HCT116 (cell line): Measurements from ENCODE around the gene IFITM2. TPM values are rescaled to one million over a fixed set of nuclear protein-coding genes. Genes with fewer than 3 reads are reported as not detected.

Experiments
- ATAC-seq: fragments of 200-7000 bp; cut with Tn5 transposase; 2 replicates; pipeline ENCODE4 v1.9.1; 2020; ENCODE audit warnings: mild to moderate bottlenecking, moderate library complexity
- BruUV-seq: library from RNA; stranded (reverse); fragments of 400-500 nt; replicated peaks from 2 replicates; lab custom pipeline; 2021; lab: Mats Ljungman, UMichigan
- CTCF ChIA-PET: fragments of 300-600 bp; sonication (Branson Sonifier 250); formaldehyde crosslinking; loops from one replicate; lab custom pipeline; 2021; ENCODE audit warnings: antibody characterized with exemption; lab: Charles Lee
- POLR2A ChIA-PET: fragments of 300-600, 350-600 bp; sonication (Branson Sonifier 250); formaldehyde crosslinking; loops from one replicate; lab custom pipeline; 2021; ENCODE audit warnings: antibody characterized with exemption; lab: Charles Lee
- RAD21 ChIA-PET, 2 experiments: fragments of 300-600 bp; sonication (Branson Sonifier 250); formaldehyde crosslinking; loops; one replicate each; lab custom pipeline; 2023; ENCODE audit warnings: low total read pairs in 2 of 2; ENCODE audit not compliant: uncharacterized antibody in 2 of 2, unreplicated experiment in 2 of 2, low non-redundant PET in 1 of 2; lab: Charles Lee
- DNase-seq: peaks from one replicate; pipeline ENCODE4 v3.0.0-alpha.2; 2010; ENCODE audit warnings: low read depth, low spot score
- H2AFZ ChIP-seq: fragments of 200-600 bp; shearing (Covaris generic), sonication (generic); 2 replicates; pipeline ENCODE4 v1.6.1; 2017; ENCODE audit warnings: low read depth, mixed run types, mixed read lengths, antibody characterized with exemption, low read length; ENCODE audit not compliant: poor library complexity, severe bottlenecking
- H3K27ac ChIP-seq: 2 replicates; pipeline ENCODE4 v1.5.1; 2012; ENCODE audit warnings: low read depth, low read length
- H3K27me3 ChIP-seq: fragments of 200-600 bp; sonication (generic); 2 replicates; pipeline ENCODE4 v1.6.1; 2016; ENCODE audit warnings: mixed run types, low read length, mixed read lengths; ENCODE audit not compliant: insufficient read depth
- H3K36me3 ChIP-seq, 2 experiments: fragments of 200-500 bp in 1 of 2; fragments of 200-600 bp in 1 of 2; sonication (Bioruptor generic) in 1 of 2; sonication (generic) in 1 of 2; 2 replicates each; pipeline versions ENCODE4 v1.5.1 to v1.6.1; 2014 to 2016; ENCODE audit warnings: low read length in 2 of 2, inconsistent platforms in 1 of 2, mixed read lengths in 1 of 2, mixed run types in 1 of 2; ENCODE audit not compliant: insufficient read depth in 2 of 2, control insufficient read depth in 1 of 2
- H3K4me1 ChIP-seq, 2 experiments: fragments of 200-600 bp in 1 of 2; sonication (generic) in 1 of 2; 2 replicates each; pipeline versions ENCODE4 v1.5.1 to v1.6.1; 2012 to 2017; ENCODE audit warnings: low read length in 2 of 2, inconsistent platforms in 1 of 2, mild to moderate bottlenecking in 1 of 2, mixed read lengths in 1 of 2, mixed run types in 1 of 2, moderate library complexity in 1 of 2; ENCODE audit not compliant: insufficient read depth in 2 of 2, control insufficient read depth in 1 of 2
- H3K4me2 ChIP-seq: fragments of 200-600 bp; sonication (generic); 2 replicates; pipeline ENCODE4 v1.6.1; 2017; ENCODE audit warnings: mixed run types, low read length, mixed read lengths
- H3K4me3 ChIP-seq, 2 experiments: fragments of 200-600 bp in 1 of 2; sonication (generic) in 1 of 2; replicated peaks in 1 of 2; 2 replicates each; pipeline ENCODE4 v1.5.1; 2011 to 2016; ENCODE audit warnings: low read length in 2 of 2, control low read depth in 1 of 2, low read depth in 1 of 2, mild to moderate bottlenecking in 1 of 2, mixed read lengths in 1 of 2, mixed run types in 1 of 2
- H3K79me2 ChIP-seq: fragments of 200-600 bp; sonication (generic); 2 replicates; pipeline ENCODE4 v1.6.1; 2017; ENCODE audit warnings: mild to moderate bottlenecking, mixed run types, low read length, moderate library complexity, mixed read lengths; ENCODE audit not compliant: insufficient read depth
- H3K9ac ChIP-seq: fragments of 200-600 bp; sonication (generic); 2 replicates; pipeline ENCODE4 v1.6.1; 2016; ENCODE audit warnings: low read length, mixed read lengths
- H3K9me2 ChIP-seq: fragments of 200-600 bp; sonication (generic), shearing (Covaris generic); 2 replicates; pipeline ENCODE4 v1.6.1; 2017; ENCODE audit warnings: mixed run types, mild to moderate bottlenecking, moderate library complexity; ENCODE audit not compliant: insufficient read depth
- H3K9me3 ChIP-seq, 2 experiments: fragments of 200-500 bp in 1 of 2; fragments of 200-600 bp in 1 of 2; sonication (Bioruptor generic) in 1 of 2; sonication (generic) in 1 of 2; 2 replicates each; pipeline ENCODE4 v1.6.1; 2014 to 2017; ENCODE audit warnings: low read length in 2 of 2, mixed read lengths in 2 of 2, inconsistent platforms in 1 of 2, low read depth in 1 of 2, mild to moderate bottlenecking in 1 of 2, mixed run types in 1 of 2, moderate library complexity in 1 of 2; ENCODE audit not compliant: control insufficient read depth in 1 of 2, insufficient read depth in 1 of 2
- H4K20me1 ChIP-seq: fragments of 200-600 bp; sonication (generic), shearing (Covaris generic); 2 replicates; pipeline ENCODE4 v1.6.1; 2017; ENCODE audit warnings: mixed run types, mild to moderate bottlenecking, moderate library complexity; ENCODE audit not compliant: insufficient read depth
- ATF3 ChIP-seq: IDR thresholded peaks from 2 replicates; pipeline ENCODE4 v1.6.1; 2012
- CEBPB ChIP-seq: IDR thresholded peaks from 2 replicates; pipeline ENCODE4 v1.6.1; 2012; ENCODE audit warnings: low read depth
- EGR1 ChIP-seq: IDR thresholded peaks from 2 replicates; pipeline ENCODE4 v1.6.1; 2012; ENCODE audit warnings: low read depth
- JUND ChIP-seq: IDR thresholded peaks from 2 replicates; pipeline ENCODE4 v1.6.1; 2012
- POLR2AphosphoS5 ChIP-seq: IDR thresholded peaks from 2 replicates; pipeline ENCODE4 v1.6.1; 2011; ENCODE audit warnings: mild to moderate bottlenecking, low read depth, low read length, moderate library complexity
- REST ChIP-seq: IDR thresholded peaks from 2 replicates; pipeline ENCODE4 v1.6.1; 2012; ENCODE audit warnings: low read depth
- SIN3A ChIP-seq: IDR thresholded peaks from 2 replicates; pipeline ENCODE4 v1.6.1; 2012; ENCODE audit warnings: low read depth
- YY1 ChIP-seq: IDR thresholded peaks from 2 replicates; pipeline ENCODE4 v1.6.1; 2011; ENCODE audit warnings: low read length, low read depth, moderate library complexity, mild to moderate bottlenecking; ENCODE audit not compliant: insufficient replicate concordance; ENCODE audit errors: extremely low read depth
- ZBTB33 ChIP-seq: IDR thresholded peaks from 2 replicates; pipeline ENCODE4 v1.6.1; 2011; ENCODE audit warnings: mild to moderate bottlenecking, low read length, moderate library complexity; ENCODE audit not compliant: insufficient replicate concordance; ENCODE audit errors: extremely low read depth
- ZNF274 ChIP-seq: fragments of 200-500 bp; sonication (Bioruptor generic); IDR thresholded peaks from 2 replicates; pipeline ENCODE4 v1.6.1; 2014; ENCODE audit warnings: mild to moderate bottlenecking, low read depth, low read length, inconsistent platforms
- intact Hi-C: fragments of 100-400 bp; cut with micrococcal nuclease; formaldehyde crosslinking; loops from 2 replicates; pipeline ENCODE4 v1.10.0; 2022
- total RNA-seq: library from RNA; stranded (reverse); gene quantifications from one replicate; pipeline ENCODE4 v1.2.1, GENCODE V29; 2021; ENCODE audit not compliant: unreplicated experiment

Gene IFITM2
- total RNA-seq, 1 experiment from 2014 or later = 106 TPM

- H3K79me2 ChIP-seq = no peaks in the 10 kb centered on the region
- H4K20me1 ChIP-seq = no peaks in the 10 kb centered on the region
- ChIA-PET POLR2A (no interaction called here), RAD21 (no interaction called here)
- H3K27ac ChIP-seq = no peak overlapping the region
- DNase-seq = no peak
- H3K9ac ChIP-seq = no peak overlapping the region
- no peaks in the 10 kb centered on the region; a peak in 1 of 4 replicates for H3K9me3 ChIP-seq
- intact Hi-C loops = no loop called here
- H3K27me3 ChIP-seq = no peaks in the 10 kb centered on the region
- no peak overlapping the region for H2AFZ ChIP-seq
- no peaks in the 10 kb centered on the region for H3K9me2 ChIP-seq
- peaks cover 0 to 7% of the 10 kb centered on the region in 2 experiments; a peak in 2 of 4 replicates for H3K4me1 ChIP-seq
- H3K4me2 ChIP-seq = no peak overlapping the region
- ATAC-seq = no peak
- BruUV-seq = no TSS peak
- H3K36me3 ChIP-seq = no peaks in the 10 kb centered on the region
- no peak for TF ChIP-seq EGR1
- TF ChIP-seq YY1 = no peak
- no peak for TF ChIP-seq ATF3
- no peak for TF ChIP-seq REST
- TF ChIP-seq SIN3A = no peak
- TF ChIP-seq CEBPB = no peak
- no peak for TF ChIP-seq ZNF274
- TF ChIP-seq ZBTB33 = no peak
- TF ChIP-seq JUND = no peak
- no peak for TF ChIP-seq POLR2AphosphoS5
- TF ChIP-seq, all 23 proteins: peak for 0
- CTCF ChIA-PET = no interaction called here
- no peak overlapping the region for H3K4me3 ChIP-seq
These were observed 22.3 kb downstream of the IFITM2 start for GRCh38 chr11:329886-330253.
